GM12878 (cell line): ENCODE measurements around the gene ARX. TPM values are rescaled to one million over a fixed set of nuclear protein-coding genes. Genes with fewer than 3 reads are reported as not detected.

ENCODE experiments used
- ATAC-seq: fragments of 200-7000 bp; cut with Tn5 transposase; 3 replicates; pipeline ENCODE4 v1.9.1; 2020; ENCODE audit warnings: mild to moderate bottlenecking, moderate library complexity
- BruUV-seq: library from RNA; stranded (reverse); fragments of 400-500 nt; replicated peaks from 2 replicates; lab custom pipeline; 2021; lab: Mats Ljungman, UMichigan
- CTCF ChIA-PET: fragments of 300-600 bp; sonication (Branson Sonifier 250); formaldehyde crosslinking; extraction: SDS; loops from one replicate; lab custom pipeline; 2021; ENCODE audit warnings: inconsistent platforms; lab: Yijun Ruan, JAX
- POLR2A ChIA-PET: fragments of 350-600 bp; formaldehyde crosslinking; extraction: SDS; loops from one replicate; lab custom pipeline; 2021; ENCODE audit warnings: inconsistent platforms; lab: Charles Lee
- RAD21 ChIA-PET: fragments of 300-600 bp; sonication (Branson Sonifier 250); formaldehyde crosslinking; loops from one replicate; lab custom pipeline; 2023; ENCODE audit warnings: antibody characterized with exemption; ENCODE audit not compliant: unreplicated experiment; lab: Charles Lee
- SMC1A ChIA-PET: fragments of 300-600 bp; sonication (Branson Sonifier 250); formaldehyde crosslinking; loops from one replicate; lab custom pipeline; 2023; ENCODE audit not compliant: unreplicated experiment, uncharacterized antibody; lab: Charles Lee
- DNase-seq: peaks from one replicate; pipeline ENCODE4 v3.0.0-alpha.2; 2011; ENCODE audit warnings: low read depth, low spot score
- FAIRE-seq: peaks from 3 replicates; lab custom pipeline; 2011; peaks lifted over from hg19 to GRCh38; lab: Jason Lieb, UNC
- H2AFZ ChIP-seq: 2 replicates; pipeline ENCODE4 v1.6.0; 2011; ENCODE audit warnings: low read depth, low read length, control low read depth; ENCODE audit not compliant: control insufficient read depth
- H3K27ac ChIP-seq: 2 replicates; pipeline ENCODE4 v1.5.1; 2011; ENCODE audit warnings: control low read depth; ENCODE audit not compliant: control insufficient read depth, insufficient read depth
- H3K27me3 ChIP-seq, 2 experiments: replicated peaks in 1 of 2; 2 replicates each; pipeline versions ENCODE4 v1.6.0 to v1.6.1; 2011; ENCODE audit warnings: low read length in 1 of 2; ENCODE audit not compliant: control insufficient read depth in 2 of 2, insufficient read depth in 2 of 2
- H3K36me3 ChIP-seq, 2 experiments: 2 replicates each; pipeline ENCODE4 v1.5.1; 2011; ENCODE audit warnings: low read length in 1 of 2; ENCODE audit not compliant: control insufficient read depth in 2 of 2, insufficient read depth in 2 of 2
- H3K4me1 ChIP-seq: 2 replicates; pipeline ENCODE4 v1.6.1; 2011; ENCODE audit warnings: mild to moderate bottlenecking, low read length, moderate library complexity, mixed read lengths; ENCODE audit not compliant: control insufficient read depth, insufficient read depth
- H3K4me2 ChIP-seq: 2 replicates; pipeline ENCODE4 v1.6.0; 2011; ENCODE audit warnings: control low read depth; ENCODE audit not compliant: control insufficient read depth, insufficient read depth
- H3K4me3 ChIP-seq: fragments of 200-600 bp; sonication (generic); 2 replicates; pipeline ENCODE4 v1.5.1; 2016
- H3K79me2 ChIP-seq: 2 replicates; pipeline ENCODE4 v1.6.0; 2011; ENCODE audit warnings: low read length; ENCODE audit not compliant: control insufficient read depth, insufficient read depth
- H3K9ac ChIP-seq: 2 replicates; pipeline ENCODE4 v1.8.0; 2011; ENCODE audit warnings: low read length, control low read depth, mixed read lengths; ENCODE audit not compliant: control insufficient read depth, insufficient read depth
- H3K9me3 ChIP-seq: replicated peaks from 3 replicates; pipeline ENCODE4 v1.5.1; 2011; ENCODE audit warnings: mild to moderate bottlenecking, low read length; ENCODE audit not compliant: control insufficient read depth, insufficient read depth
- H4K20me1 ChIP-seq: 2 replicates; pipeline ENCODE4 v1.6.0; 2011; ENCODE audit not compliant: control insufficient read depth, insufficient read depth
- BHLHE40 ChIP-seq, 2 experiments: fragments of 450-650 bp in 1 of 2; IDR thresholded peaks; 2 replicates each; pipeline ENCODE4 v1.6.1; 2011 to 2017; ENCODE audit warnings: low read depth in 2 of 2, borderline replicate concordance in 1 of 2, improper control_type of control experiment in 1 of 2, low read length in 1 of 2, mild to moderate bottlenecking in 1 of 2
- BRCA1 ChIP-seq: IDR thresholded peaks from 2 replicates; pipeline ENCODE4 v1.6.1; 2011; ENCODE audit warnings: low read depth, low read length, improper control_type of control experiment
- CHD4 ChIP-seq: fragments of 200-600 bp; sonication (generic); IDR thresholded peaks from 2 replicates; pipeline ENCODE4 v1.6.1; 2016; ENCODE audit warnings: mild to moderate bottlenecking
- JUNB ChIP-seq: IDR thresholded peaks from 2 replicates; pipeline ENCODE4 v1.6.1; 2016; ENCODE audit warnings: antibody characterized with exemption, mild to moderate bottlenecking
- KLF5 ChIP-seq: fragments of 450-650 bp; IDR thresholded peaks from 2 replicates; pipeline ENCODE4 v1.6.1; 2014; ENCODE audit warnings: mild to moderate bottlenecking; ENCODE audit not compliant: partially characterized antibody
- LARP7 ChIP-seq: fragments of 450-650 bp; IDR thresholded peaks from 2 replicates; pipeline ENCODE4 v1.6.1; 2017; ENCODE audit warnings: mild to moderate bottlenecking
- NFIC ChIP-seq: IDR thresholded peaks from 2 replicates; pipeline ENCODE4 v1.6.1; 2012; ENCODE audit warnings: low read depth, mild to moderate bottlenecking, inconsistent platforms, low read length, moderate library complexity
- NFXL1 ChIP-seq: fragments of 450-650 bp; IDR thresholded peaks from 2 replicates; pipeline ENCODE4 v1.6.1; 2017; ENCODE audit warnings: antibody characterized with exemption, mild to moderate bottlenecking, borderline replicate concordance
- NRF1 ChIP-seq: conservative IDR thresholded peaks from 2 replicates; pipeline ENCODE4 v1.6.1; 2011; ENCODE audit warnings: mild to moderate bottlenecking, low read depth, low read length, improper control_type of control experiment
- PAX5 ChIP-seq: IDR thresholded peaks from 2 replicates; pipeline ENCODE4 v1.6.1; 2011; ENCODE audit warnings: low read depth, low read length, borderline replicate concordance
- WRNIP1 ChIP-seq: IDR thresholded peaks from 2 replicates; pipeline ENCODE4 v1.6.1; 2011; ENCODE audit warnings: low read depth, low read length, improper control_type of control experiment, borderline replicate concordance
- in situ Hi-C: fragments of 300-500 bp; cut with MboI; formaldehyde crosslinking; loops from 9 replicates; pipeline ENCODE4 v1.14.3; 2018; ENCODE audit warnings: mixed read lengths
- intact Hi-C: fragments of 100-400 bp; cut with micrococcal nuclease; formaldehyde crosslinking; loops from one replicate; pipeline ENCODE4 v1.14.2; 2022; ENCODE audit not compliant: unreplicated experiment
- polyA plus RNA-seq, 11 experiments: library from polyadenylated mRNA; depleted of rRNA in 4 of 11; unstranded in 6 of 11; stranded (reverse) in 5 of 11; fragments of >200 nt; fragmentation: Nextera tagmentation in 4 of 11; fragmentation: Illumina TruSeq in 1 of 11; extraction: Ambion mirVana in 4 of 11; extraction: Trizol in 1 of 11; gene quantifications; 1 replicate in 1 of 11; 2 replicates in 10 of 11; pipeline versions ENCODE4 v1.2.1 to v1.2.3, GENCODE V29; 2011 to 2016; ENCODE audit warnings: inconsistent platforms in 2 of 11, missing spikeins in 2 of 11, low read depth in 1 of 11
- total RNA-seq, 4 experiments: library from RNA; depleted of rRNA in 3 of 4; stranded (reverse); fragments of >200 nt in 3 of 4; fragmentation: Illumina TruSeq in 1 of 4; extraction: Trizol in 1 of 4; gene quantifications; 2 replicates each; pipeline versions ENCODE4 v1.2.1 to v1.2.3, GENCODE V29; 2013 to 2021
- TF ChIP-seq, protein P1 (sequence below): fragments of 450-650 bp; IDR thresholded peaks from 2 replicates; pipeline ENCODE4 v1.6.1; 2017; ENCODE audit warnings: antibody characterized with exemption, mild to moderate bottlenecking, moderate library complexity
- TF ChIP-seq, protein P2 (sequence below): fragments of 150-350 bp; IDR thresholded peaks from 2 replicates; pipeline ENCODE4 v1.6.1; 2014; ENCODE audit warnings: mild to moderate bottlenecking, low read depth, low read length
- TF ChIP-seq, protein P3 (sequence below): fragments of 450-650 bp; IDR thresholded peaks from 2 replicates; pipeline ENCODE4 v1.6.1; 2018; ENCODE audit warnings: borderline replicate concordance, mild to moderate bottlenecking; ENCODE audit not compliant: partially characterized antibody
- TF ChIP-seq, protein P4 (sequence below): fragments of 450-650 bp; formaldehyde crosslinking; IDR thresholded peaks from 2 replicates; pipeline ENCODE4 v1.4.0; 2022; ENCODE audit warnings: mild to moderate bottlenecking, moderate library complexity

ARX gene
- total and polyA plus RNA-seq, 10 of the 15 experiments (the other 5 are each of a cell fraction or from before 2014, with no cell fraction given), result 0.03 TPM; not detected in 9

DNA sequence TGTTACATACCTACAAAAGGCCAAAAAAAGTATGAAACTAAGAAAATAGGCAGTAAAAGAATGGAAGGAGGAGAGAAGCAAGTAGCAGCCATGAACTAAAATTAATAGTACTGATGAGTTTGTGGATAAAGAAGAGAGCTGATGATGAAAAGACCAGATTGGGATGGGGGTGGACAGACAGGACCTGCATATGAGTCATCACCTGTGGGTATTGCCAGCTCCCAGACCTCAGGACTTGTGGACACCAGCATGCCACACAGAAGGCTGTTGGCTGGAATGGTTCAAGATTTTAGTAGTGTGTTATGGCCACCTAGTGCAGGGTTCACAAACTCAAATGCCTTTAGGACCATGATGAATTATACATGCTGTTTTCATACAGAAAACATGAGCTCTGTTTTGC, 58.9 kb downstream of the ARX start:
- Histone ChIP-seq H3K27ac (no peak overlapping the region), H3K36me3 (no peaks in the 10 kb centered on the region), H3K4me1 (no peaks in the 10 kb centered on the region), H3K9me3 (no peaks in the 10 kb centered on the region), H3K4me3 (no peak overlapping the region), H3K4me2 (no peak overlapping the region), H3K27me3 (no peaks in the 10 kb centered on the region), H3K9ac (no peak overlapping the region), H3K79me2 (no peaks in the 10 kb centered on the region), H2AFZ (no peak overlapping the region), H4K20me1 (no peaks in the 10 kb centered on the region)
- no TSS peak for BruUV-seq
- RAD21 ChIA-PET, result no interaction called here
- SMC1A ChIA-PET, result no interaction called here
- CTCF ChIA-PET, result no interaction called here
- DNase-seq (no peak), FAIRE-seq (no peak), ATAC-seq (no peak)
- POLR2A ChIA-PET, result no interaction called here
- in situ Hi-C loops (no loop called here), intact Hi-C loops (no loop called here)
- TF ChIP-seq JUNB (no peak), PAX5 (no peak), BRCA1 (no peak), NFXL1 (no peak), BHLHE40 (IDR thresholded peaks at IDR 0.05; ENCODE audit: borderline replicate concordance in 1 of 2, low read depth in 2 of 2, low read length in 1 of 2) (no peak), NFIC (no peak), CHD4 (no peak), LARP7 (no peak), WRNIP1 (no peak), NRF1 (no peak), KLF5 (no peak)
- TF ChIP-seq, protein P1, sequence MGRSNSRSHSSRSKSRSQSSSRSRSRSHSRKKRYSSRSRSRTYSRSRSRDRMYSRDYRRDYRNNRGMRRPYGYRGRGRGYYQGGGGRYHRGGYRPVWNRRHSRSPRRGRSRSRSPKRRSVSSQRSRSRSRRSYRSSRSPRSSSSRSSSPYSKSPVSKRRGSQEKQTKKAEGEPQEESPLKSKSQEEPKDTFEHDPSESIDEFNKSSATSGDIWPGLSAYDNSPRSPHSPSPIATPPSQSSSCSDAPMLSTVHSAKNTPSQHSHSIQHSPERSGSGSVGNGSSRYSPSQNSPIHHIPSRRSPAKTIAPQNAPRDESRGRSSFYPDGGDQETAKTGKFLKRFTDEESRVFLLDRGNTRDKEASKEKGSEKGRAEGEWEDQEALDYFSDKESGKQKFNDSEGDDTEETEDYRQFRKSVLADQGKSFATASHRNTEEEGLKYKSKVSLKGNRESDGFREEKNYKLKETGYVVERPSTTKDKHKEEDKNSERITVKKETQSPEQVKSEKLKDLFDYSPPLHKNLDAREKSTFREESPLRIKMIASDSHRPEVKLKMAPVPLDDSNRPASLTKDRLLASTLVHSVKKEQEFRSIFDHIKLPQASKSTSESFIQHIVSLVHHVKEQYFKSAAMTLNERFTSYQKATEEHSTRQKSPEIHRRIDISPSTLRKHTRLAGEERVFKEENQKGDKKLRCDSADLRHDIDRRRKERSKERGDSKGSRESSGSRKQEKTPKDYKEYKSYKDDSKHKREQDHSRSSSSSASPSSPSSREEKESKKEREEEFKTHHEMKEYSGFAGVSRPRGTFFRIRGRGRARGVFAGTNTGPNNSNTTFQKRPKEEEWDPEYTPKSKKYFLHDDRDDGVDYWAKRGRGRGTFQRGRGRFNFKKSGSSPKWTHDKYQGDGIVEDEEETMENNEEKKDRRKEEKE, result no peak
- TF ChIP-seq, protein P2, sequence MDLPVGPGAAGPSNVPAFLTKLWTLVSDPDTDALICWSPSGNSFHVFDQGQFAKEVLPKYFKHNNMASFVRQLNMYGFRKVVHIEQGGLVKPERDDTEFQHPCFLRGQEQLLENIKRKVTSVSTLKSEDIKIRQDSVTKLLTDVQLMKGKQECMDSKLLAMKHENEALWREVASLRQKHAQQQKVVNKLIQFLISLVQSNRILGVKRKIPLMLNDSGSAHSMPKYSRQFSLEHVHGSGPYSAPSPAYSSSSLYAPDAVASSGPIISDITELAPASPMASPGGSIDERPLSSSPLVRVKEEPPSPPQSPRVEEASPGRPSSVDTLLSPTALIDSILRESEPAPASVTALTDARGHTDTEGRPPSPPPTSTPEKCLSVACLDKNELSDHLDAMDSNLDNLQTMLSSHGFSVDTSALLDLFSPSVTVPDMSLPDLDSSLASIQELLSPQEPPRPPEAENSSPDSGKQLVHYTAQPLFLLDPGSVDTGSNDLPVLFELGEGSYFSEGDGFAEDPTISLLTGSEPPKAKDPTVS, result no peak
- TF ChIP-seq, protein P3, sequence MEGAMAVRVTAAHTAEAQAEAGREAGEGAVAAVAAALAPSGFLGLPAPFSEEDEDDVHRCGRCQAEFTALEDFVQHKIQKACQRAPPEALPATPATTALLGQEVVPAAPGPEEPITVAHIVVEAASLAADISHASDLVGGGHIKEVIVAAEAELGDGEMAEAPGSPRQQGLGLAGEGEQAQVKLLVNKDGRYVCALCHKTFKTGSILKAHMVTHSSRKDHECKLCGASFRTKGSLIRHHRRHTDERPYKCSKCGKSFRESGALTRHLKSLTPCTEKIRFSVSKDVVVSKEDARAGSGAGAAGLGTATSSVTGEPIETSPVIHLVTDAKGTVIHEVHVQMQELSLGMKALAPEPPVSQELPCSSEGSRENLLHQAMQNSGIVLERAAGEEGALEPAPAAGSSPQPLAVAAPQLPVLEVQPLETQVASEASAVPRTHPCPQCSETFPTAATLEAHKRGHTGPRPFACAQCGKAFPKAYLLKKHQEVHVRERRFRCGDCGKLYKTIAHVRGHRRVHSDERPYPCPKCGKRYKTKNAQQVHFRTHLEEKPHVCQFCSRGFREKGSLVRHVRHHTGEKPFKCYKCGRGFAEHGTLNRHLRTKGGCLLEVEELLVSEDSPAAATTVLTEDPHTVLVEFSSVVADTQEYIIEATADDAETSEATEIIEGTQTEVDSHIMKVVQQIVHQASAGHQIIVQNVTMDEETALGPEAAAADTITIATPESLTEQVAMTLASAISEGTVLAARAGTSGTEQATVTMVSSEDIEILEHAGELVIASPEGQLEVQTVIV, result no peak
- TF ChIP-seq, protein P4, sequence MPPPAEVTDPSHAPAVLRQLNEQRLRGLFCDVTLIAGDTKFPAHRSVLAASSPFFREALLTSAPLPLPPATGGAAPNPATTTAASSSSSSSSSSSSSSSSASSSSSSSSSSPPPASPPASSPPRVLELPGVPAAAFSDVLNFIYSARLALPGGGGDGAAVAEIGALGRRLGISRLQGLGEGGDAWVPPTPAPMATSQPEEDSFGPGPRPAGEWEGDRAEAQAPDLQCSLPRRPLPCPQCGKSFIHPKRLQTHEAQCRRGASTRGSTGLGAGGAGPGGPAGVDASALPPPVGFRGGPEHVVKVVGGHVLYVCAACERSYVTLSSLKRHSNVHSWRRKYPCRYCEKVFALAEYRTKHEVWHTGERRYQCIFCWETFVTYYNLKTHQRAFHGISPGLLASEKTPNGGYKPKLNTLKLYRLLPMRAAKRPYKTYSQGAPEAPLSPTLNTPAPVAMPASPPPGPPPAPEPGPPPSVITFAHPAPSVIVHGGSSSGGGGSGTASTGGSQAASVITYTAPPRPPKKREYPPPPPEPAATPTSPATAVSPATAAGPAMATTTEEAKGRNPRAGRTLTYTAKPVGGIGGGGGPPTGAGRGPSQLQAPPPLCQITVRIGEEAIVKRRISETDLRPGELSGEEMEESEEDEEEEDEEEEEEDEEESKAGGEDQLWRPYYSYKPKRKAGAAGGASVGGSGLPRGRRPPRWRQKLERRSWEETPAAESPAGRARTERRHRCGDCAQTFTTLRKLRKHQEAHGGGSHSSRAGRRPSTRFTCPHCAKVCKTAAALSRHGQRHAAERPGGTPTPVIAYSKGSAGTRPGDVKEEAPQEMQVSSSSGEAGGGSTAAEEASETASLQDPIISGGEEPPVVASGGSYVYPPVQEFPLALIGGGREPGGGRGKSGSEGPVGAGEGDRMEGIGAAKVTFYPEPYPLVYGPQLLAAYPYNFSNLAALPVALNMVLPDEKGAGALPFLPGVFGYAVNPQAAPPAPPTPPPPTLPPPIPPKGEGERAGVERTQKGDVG (CRISPR knock-in tag), result no peak
